Astrocyte of the spinal cord (primary cell): ENCODE measurements around the gene JMJD6.
"Not testable (repeated sequence)": the region's sequence is repeated elsewhere in the genome, so short reads cannot be mapped to it uniquely, and the experiment has no call there.

ENCODE experiments used
- DNase-seq: peaks from one replicate; pipeline ENCODE4 v3.0.0; 2011; ENCODE audit warnings: low read depth, low spot score
- H3K4me3 ChIP-seq: 2 replicates; pipeline ENCODE4 v1.5.1; 2011; ENCODE audit warnings: low read depth, mild to moderate bottlenecking, low read length, moderate library complexity
- in situ Hi-C: cut with HindIII; loops from 2 replicates; pipeline ENCODE4 v1.10.0; 2017; ENCODE audit warnings: low sequenced_read_pairs
- TF ChIP-seq, protein P1 (sequence below): IDR thresholded peaks from 2 replicates; pipeline ENCODE4 v1.5.1; 2012; ENCODE audit warnings: low read depth, mild to moderate bottlenecking, low read length, inconsistent platforms

The JMJD6 gene

DNA sequence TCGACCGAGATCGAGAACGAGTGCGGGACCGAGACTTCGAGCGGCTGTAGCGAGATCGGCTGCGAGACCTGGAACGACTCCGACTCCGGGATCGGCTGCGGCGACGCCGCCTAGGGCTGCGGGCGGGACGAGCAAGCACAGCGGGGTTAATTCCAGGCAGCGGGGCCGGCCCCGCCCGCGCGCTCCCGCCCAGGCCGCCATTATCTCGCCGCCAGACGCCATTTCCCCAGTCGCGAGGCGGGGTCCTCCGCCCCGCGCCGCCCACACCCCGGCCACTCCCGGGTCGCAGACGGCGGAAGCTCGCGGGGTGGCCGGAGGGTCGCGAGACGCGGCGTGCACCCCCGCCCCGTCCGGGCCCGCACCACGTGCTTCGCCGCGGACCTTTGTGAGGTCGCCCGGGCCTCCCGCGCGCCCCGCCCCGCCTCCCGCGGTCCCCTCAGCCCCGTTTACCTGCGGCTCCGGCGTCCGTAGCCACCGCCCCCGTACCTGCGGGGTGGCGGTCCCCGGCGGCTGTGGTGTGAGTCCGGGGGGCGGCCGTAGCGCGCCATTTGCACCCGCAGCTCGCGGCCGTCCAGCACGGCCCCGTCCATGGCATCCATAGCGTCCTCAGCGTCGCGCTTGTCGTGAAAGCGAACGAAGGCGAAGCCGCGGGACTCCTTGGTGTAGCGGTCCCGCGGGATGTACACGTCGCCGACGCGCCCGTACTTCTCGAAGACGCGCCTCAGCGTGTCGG is 10.1 kb upstream of the JMJD6 start:
- TF ChIP-seq, protein P1, sequence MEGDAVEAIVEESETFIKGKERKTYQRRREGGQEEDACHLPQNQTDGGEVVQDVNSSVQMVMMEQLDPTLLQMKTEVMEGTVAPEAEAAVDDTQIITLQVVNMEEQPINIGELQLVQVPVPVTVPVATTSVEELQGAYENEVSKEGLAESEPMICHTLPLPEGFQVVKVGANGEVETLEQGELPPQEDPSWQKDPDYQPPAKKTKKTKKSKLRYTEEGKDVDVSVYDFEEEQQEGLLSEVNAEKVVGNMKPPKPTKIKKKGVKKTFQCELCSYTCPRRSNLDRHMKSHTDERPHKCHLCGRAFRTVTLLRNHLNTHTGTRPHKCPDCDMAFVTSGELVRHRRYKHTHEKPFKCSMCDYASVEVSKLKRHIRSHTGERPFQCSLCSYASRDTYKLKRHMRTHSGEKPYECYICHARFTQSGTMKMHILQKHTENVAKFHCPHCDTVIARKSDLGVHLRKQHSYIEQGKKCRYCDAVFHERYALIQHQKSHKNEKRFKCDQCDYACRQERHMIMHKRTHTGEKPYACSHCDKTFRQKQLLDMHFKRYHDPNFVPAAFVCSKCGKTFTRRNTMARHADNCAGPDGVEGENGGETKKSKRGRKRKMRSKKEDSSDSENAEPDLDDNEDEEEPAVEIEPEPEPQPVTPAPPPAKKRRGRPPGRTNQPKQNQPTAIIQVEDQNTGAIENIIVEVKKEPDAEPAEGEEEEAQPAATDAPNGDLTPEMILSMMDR: no peak
- in situ Hi-C loops: no loop called here
- H3K4me3 ChIP-seq: peak overlapping the region; percentile 92
- DNase-seq: peak; percentile 65

DNA sequence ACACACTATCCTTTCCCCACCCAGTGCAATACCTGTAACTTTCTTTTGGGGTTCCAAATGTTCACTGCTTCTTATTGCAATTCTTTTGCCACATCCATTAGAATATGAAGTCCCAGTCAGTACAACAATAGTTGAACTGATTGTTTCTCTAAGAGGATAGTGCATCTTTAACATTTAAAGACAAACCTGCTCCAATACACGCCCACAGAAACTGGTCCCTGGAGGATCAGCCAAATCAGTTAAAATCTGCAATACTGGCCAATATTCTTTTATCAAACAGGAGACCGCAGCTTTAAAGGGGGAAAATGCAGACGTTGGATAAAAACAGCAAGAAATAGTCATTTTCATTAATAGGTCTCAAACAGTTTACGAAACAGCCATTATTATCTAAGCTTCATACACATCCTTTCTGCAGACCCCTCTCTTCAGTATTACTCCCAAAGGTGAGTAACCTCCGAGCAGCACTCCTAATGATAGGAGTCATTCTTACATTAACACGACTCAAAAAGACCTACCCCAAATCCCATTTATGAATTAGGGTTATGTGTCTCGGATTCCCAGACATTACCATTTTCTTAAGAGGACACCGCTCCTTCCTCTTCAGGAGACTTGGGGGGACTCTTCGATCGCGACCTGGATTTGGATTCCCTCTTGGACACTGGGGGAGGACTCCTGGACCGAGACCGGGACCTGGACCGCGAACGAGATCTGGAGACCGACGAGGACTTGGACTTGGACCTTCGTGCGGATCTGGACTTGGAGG is 9.4 kb upstream of the JMJD6 start:
- DNase-seq: no peak
- peak overlapping the region; percentile 92 for H3K4me3 ChIP-seq
- TF ChIP-seq, protein P1: no peak
- in situ Hi-C loops: no loop called here

DNA sequence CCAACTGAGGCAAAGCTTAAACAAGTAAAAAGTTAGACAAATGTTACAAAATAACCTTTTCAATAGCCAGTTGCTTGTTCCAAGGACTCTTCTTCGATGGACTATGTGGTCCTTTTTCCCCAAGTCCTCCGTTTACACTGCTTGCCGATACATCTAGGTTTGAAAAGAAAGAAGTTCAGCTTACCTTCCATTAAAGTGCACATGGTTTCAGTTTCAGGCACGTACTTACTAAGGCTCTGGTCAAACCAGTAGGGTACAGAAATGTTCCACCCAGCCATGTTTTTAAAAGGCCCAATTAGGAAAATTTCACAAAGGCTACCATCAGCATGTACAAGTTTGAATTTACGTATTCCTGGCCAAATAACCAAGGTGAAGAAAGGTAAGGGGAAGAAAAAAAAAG is 8.6 kb upstream of the JMJD6 start:
- TF ChIP-seq, protein P1: no peak
- peak overlapping the region; percentile 92 for H3K4me3 ChIP-seq
- peak; percentile 54 for DNase-seq
- in situ Hi-C loops: no loop called here

DNA sequence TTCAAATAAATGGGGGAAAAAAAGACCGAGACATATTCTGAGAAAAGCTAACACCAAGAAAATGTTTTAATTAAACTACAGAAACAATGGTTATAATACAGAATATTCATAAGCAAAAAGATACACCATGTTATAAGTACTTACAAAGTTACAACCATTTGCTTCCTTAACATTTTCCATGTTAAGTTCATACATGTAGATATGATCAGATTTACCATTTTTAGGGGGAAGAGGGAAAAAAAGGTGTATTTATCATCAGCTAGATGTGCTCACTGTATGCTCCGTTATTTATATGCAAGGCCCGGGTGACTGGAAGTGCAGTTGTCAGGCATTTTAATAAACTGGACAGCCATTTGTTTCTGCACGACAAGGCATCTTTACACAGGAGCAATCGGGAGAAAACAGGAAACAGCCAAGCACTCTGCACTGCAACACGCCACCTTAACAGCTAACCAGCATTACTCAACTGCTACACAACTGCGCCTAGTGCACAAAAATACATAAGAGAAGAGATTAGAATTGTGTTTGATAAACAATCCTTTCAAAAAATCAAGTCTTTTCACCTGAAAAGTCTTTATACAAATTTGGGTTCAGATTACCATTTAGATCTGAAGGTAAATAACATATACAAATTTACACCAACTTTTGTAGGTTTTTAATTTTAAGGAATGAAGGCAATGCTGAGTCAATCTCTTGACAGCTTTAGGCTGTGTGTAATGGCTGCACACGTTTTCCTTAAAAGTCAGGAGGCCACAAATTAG is 7.9 kb upstream of the JMJD6 start:
- H3K4me3 ChIP-seq: peak overlapping the region; percentile 92
- TF ChIP-seq, protein P1: no peak
- no peak for DNase-seq
- in situ Hi-C loops: no loop called here

DNA sequence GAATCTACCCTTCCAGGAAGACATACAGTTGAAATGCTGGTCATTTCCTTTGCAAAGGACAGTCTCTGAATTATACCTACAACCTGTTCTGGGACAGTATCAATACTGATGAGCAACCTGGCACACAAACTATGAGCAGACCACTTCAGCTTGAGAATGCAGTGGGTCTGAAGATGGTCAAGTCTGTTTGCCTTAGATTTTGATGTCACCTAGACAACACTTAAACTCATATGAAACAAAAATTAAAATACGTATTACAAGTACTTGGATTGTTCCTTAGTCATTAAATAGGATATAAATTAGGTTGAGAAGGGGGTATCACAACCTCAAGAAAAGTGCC is 7.2 kb upstream of the JMJD6 start:
- in situ Hi-C loops: no loop called here
- TF ChIP-seq, protein P1: no peak
- H3K4me3 ChIP-seq: no peak overlapping the region
- DNase-seq: no peak

DNA sequence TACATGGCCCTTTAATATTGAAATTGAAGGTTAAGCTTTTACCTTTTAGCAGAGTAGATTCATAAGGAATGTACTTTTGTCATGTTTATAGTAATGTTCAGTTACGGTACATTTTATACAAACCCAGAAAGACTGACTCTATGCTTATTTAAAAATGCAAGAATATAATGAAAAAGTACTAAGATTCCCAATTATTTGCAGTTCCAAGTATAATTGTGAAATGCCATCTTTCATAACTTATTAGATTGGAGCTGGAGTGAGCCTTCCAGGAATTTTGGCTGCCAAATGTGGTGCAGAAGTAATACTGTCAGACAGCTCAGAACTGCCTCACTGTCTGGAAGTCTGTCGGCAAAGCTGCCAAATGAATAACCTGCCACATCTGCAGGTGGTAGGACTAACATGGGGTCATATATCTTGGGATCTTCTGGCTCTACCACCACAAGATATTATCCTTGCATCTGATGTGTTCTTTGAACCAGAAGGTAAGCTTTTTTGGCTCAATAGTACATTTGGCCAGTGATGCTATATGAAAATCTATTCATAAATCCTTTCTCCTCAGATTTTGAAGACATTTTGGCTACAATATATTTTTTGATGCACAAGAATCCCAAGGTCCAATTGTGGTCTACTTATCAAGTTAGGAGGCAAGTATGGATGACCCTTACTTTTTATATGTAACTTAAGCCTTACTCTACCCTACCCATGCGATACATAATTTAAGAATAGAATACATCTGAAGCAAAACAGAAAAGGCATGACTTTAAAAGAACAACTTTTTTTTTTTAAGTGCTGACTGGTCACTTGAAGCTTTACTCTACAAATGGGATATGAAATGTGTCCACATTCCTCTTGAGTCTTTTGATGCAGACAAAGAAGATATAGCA is 6.6 kb upstream of the JMJD6 start:
- no peak overlapping the region for H3K4me3 ChIP-seq
- DNase-seq: no peak

DNA sequence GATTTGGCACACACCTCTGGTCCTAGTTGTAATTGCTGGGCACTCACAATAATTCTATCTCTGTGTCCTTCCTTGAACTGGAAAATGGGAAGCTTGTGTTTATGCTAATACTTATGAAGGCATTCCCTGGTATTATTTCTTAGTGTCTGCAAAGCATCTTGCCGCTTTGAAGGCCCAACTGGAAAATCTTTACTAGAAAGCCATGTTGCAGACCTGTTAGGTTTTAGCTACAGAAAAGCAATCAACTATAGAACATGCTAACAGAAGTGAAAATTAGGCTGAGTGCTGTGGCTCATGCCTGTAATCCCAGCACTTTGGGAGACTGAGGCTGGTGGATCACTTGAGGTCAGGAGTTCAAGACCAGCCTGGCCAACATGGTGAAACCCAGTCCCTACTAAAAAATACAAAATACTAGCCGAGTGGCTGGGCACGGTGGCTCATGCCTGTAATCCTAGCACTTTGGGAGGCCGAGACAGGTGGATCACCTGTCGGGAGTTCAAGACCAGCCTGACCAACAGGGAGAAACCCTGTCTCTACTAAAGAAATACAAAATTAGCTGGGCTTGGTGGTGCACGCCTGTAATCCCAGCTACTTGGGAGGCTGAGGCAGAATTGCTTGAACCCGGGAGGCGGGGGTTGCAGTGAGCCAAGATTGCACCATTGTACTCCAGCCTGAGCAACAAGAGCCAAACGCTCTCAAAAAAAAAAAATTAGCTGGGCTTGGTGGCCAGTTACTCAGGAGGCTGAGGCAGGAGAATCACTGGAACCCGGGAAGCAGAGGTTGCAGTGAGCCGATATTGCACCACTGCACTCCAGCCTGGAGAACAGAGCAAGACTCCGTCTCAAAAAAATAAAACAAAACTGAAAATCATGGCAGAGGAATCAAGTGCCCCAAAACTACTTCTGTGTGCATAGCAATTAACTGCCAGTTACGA is 5.7 kb upstream of the JMJD6 start:
- H3K4me3 ChIP-seq, in situ Hi-C loops, DNase-seq: not testable (repeated sequence)

More for the DNA sequence above, 6.6 kb upstream of the JMJD6 start:
- TF ChIP-seq, protein P1: no peak
- in situ Hi-C loops: no loop called here
